Adrenal gland (tissue), 12 donors: ENCODE data around the gene SLC30A7. TPM values are rescaled to one million over a fixed set of nuclear protein-coding genes. Genes with fewer than 3 reads are reported as not detected.
A peak's percentile ranks its signal among the peaks of the same experiment; 100 is the strongest.
"Not testable (repeated sequence)": the region's sequence is repeated elsewhere in the genome, so short reads cannot be mapped to it uniquely, and the experiment has no call there.

ENCODE experiments used
- DNase-seq, 7 donors: peaks; one replicate each; pipeline ENCODE4 v3.0.0-alpha.2; 2019 to 2020
- H3K27ac ChIP-seq, 5 donors: fragments of 200-600 bp; sonication (generic) in 4 of 5; 1 replicate in 3 of 5; 2 replicates in 2 of 5; pipeline versions ENCODE4 v1.5.1 to v1.8.0; 2016 to 2020; ENCODE audit warnings: mild to moderate bottlenecking in 1 of 5
- H3K27me3 ChIP-seq: fragments of 200-600 bp; 2 replicates; pipeline ENCODE4 v1.8.0; 2021
- H3K36me3 ChIP-seq, 2 donors: fragments of 200-600 bp; replicated peaks in 1 of 2; 1 replicate in 1 of 2; 2 replicates in 1 of 2; pipeline versions ENCODE4 v1.5.1 to v1.8.0; 2018 to 2022
- H3K4me1 ChIP-seq, 2 donors: fragments of 200-600 bp; replicated peaks in 1 of 2; 1 replicate in 1 of 2; 2 replicates in 1 of 2; pipeline versions ENCODE4 v1.5.1 to v1.8.0; 2018 to 2021
- H3K4me3 ChIP-seq, 4 donors: fragments of 200-600 bp; sonication (generic) in 3 of 4; one replicate each; pipeline ENCODE4 v1.5.1; 2016 to 2018
- H3K9me3 ChIP-seq, 3 donors: fragments of 200-600 bp; sonication (generic) in 1 of 3; replicated peaks in 1 of 3; 1 replicate in 2 of 3; 2 replicates in 1 of 3; pipeline versions ENCODE4 v1.5.1 to v1.8.0; 2016 to 2021
- POLR2A ChIP-seq, 2 donors: fragments of 450-650 bp; IDR thresholded peaks; one replicate each; pipeline ENCODE4 v1.6.1; 2017; ENCODE audit warnings: antibody characterized with exemption in 2 of 2, mild to moderate bottlenecking in 2 of 2, moderate library complexity in 1 of 2
- WGBS, 4 donors: extraction: QIAGEN DNeasy Blood & Tissue Kit in 2 of 4; methylation state at CpG; one replicate each; pipeline versions ENCODE4 v1.1.5 to v1.1.7; 2013 to 2017; 5-methylcytosine and 5-hydroxymethylcytosine counted together
- intact Hi-C, 2 donors: fragments of 100-400 bp; cut with DNase I; formaldehyde crosslinking; loops; one replicate each; pipeline versions ENCODE4 v1.14.1 to v1.15.0; 2022 to 2023
- polyA plus RNA-seq, 3 donors: library from polyadenylated mRNA; stranded (reverse); fragments of 200-250 nt in 2 of 3; fragments of 350-450 nt in 1 of 3; fragmentation: Illumina TruSeq in 1 of 3; extraction: RNeasy Lipid Tissue Mini Kit (QIAGEN cat#74804) in 1 of 3; gene quantifications; one replicate each; pipeline ENCODE4 v1.2.3, GENCODE V29; 2013 to 2014
- total RNA-seq, 9 donors: library from RNA; depleted of rRNA in 4 of 9; stranded (reverse); fragments of >200 nt in 4 of 9; fragments of 120-200 nt in 1 of 9; fragmentation: NEBNext Ultra II Directional in 1 of 9; extraction: Animal tissue kit (Norgen Biotek cat#: 25700) in 1 of 9; gene quantifications; one replicate each; pipeline versions ENCODE4 v1.1.0 to v1.2.4, GENCODE V29; 2013 to 2023
- TF ChIP-seq, protein P1 (sequence below), 6 experiments: fragments of 450-650 bp in 4 of 6; fragments of 200-600 bp in 2 of 6; sonication (generic) in 1 of 6; IDR thresholded peaks; 1 replicate in 5 of 6; 2 replicates in 1 of 6; pipeline versions ENCODE4 v1.5.1 to v1.8.0; 2016 to 2021; ENCODE audit warnings: antibody characterized with exemption in 6 of 6, mild to moderate bottlenecking in 2 of 6, moderate library complexity in 1 of 6
- donor health status: healthy with polysubstance abuse.
- donor health status: Bipolar disorder and iron deficiency.
- donor health status: DM: yes; HTN: yes; CAD: no.
- donor health status: DM: no; HTN: no; CAD: no.
- donor health status: DM: no; HTN: no; CAD: no.
- donor health status: DM: yes; HTN: yes; CAD: no.

SLC30A7 gene
- total and polyA plus RNA-seq, 12 donors = 3.1 to 79.8 (median 30.5) TPM

DNA sequence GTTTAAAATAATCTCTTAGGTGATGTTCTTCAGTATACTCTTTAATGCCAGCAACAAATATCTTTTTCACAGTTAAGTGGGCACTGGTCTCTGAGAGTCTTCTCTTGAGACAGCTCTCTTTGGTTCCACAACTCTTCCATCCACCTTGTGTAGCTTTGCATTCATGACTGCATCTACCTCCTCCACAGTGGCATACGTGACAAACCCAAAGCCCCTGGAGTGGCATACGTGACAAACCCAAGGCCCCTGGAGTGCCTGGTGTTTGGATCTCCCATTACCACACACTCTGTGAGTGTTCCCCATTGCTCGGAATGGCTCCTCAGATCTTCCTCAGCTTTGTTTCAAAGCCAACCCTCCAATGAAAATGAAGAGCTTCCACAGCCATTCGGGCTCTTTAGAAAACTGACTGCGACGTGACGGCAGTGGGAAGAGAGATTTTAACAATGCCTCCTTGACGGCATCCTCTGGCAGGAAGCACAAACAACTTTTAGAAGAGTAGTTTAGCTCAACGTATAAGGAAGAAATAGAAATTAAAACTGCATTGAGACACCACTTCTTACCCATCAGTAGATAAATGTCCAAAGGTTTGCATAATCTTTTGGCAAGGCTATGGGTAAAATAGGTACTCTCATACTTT is 45.8 kb downstream of the SLC30A7 start:
- TF ChIP-seq, protein P1, sequence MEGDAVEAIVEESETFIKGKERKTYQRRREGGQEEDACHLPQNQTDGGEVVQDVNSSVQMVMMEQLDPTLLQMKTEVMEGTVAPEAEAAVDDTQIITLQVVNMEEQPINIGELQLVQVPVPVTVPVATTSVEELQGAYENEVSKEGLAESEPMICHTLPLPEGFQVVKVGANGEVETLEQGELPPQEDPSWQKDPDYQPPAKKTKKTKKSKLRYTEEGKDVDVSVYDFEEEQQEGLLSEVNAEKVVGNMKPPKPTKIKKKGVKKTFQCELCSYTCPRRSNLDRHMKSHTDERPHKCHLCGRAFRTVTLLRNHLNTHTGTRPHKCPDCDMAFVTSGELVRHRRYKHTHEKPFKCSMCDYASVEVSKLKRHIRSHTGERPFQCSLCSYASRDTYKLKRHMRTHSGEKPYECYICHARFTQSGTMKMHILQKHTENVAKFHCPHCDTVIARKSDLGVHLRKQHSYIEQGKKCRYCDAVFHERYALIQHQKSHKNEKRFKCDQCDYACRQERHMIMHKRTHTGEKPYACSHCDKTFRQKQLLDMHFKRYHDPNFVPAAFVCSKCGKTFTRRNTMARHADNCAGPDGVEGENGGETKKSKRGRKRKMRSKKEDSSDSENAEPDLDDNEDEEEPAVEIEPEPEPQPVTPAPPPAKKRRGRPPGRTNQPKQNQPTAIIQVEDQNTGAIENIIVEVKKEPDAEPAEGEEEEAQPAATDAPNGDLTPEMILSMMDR (IDR thresholded peaks at IDR 0.05) = no peak
- no peak for TF ChIP-seq POLR2A (IDR thresholded peaks at IDR 0.05)
- no peaks in the 10 kb centered on the region for H3K9me3 ChIP-seq
- no peaks in the 10 kb centered on the region for H3K27me3 ChIP-seq
- intact Hi-C loops = no loop called here
- no peaks in the 10 kb centered on the region for H3K4me1 ChIP-seq
- peaks cover 0 to 5% of the 10 kb centered on the region in 2 donors for H3K36me3 ChIP-seq
- H3K4me3 ChIP-seq = no peak overlapping the region
- no peak overlapping the region for H3K27ac ChIP-seq
- DNase-seq = no peak
- WGBS, 4 donors = 95 to 98% (median 96%) methylated on average over 9 of the region's 9 CpGs

DNA sequence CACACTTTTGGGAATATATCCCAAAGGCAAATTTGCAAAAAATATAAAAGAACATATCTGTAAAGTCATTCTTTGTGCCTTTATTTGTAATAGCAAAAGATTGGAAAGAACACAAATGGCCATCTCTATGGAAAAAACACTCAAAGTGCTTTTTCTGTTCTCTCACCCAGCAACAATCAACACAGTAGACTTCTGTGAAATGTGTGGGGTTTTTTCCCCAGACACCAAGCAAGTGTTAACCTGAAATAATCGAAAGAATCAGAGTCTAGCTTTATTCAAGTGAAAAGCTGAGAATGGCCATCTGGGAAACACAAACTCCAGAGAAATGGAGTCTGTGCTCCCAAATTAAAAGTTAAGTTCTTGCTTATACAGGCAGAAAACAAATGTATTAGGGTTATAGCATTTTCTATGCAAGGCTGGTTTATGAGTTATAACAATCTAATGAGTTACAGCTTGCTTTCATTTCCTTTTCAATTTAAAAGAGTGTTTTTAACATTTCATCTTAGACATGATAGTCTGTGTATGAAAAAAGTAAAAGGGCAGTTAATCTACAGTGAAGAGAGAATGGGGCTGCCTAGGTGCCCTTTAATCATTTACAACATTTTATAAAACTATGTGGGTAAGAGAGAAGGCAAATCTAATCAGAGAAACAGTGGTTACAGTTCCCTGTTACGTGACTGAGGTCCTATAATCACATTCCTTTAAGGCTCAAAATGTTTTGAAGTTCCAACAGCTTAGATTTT is 46.6 kb downstream of the SLC30A7 start:
- Histone ChIP-seq H3K27ac (no peak overlapping the region), H3K27me3 (no peaks in the 10 kb centered on the region), H3K36me3 (peaks cover 0 to 5% of the 10 kb centered on the region in 2 donors), H3K4me3 (no peak overlapping the region), H3K9me3 (no peaks in the 10 kb centered on the region), H3K4me1 (no peaks in the 10 kb centered on the region)
- TF ChIP-seq, protein P1 (IDR thresholded peaks at IDR 0.05) = no peak
- TF ChIP-seq POLR2A (IDR thresholded peaks at IDR 0.05) = no peak
- 86 to 92% (median 89%) methylated on average over 2 of the region's 2 CpGs for WGBS, 4 donors
- no peak for DNase-seq
- intact Hi-C loops = no loop called here

DNA sequence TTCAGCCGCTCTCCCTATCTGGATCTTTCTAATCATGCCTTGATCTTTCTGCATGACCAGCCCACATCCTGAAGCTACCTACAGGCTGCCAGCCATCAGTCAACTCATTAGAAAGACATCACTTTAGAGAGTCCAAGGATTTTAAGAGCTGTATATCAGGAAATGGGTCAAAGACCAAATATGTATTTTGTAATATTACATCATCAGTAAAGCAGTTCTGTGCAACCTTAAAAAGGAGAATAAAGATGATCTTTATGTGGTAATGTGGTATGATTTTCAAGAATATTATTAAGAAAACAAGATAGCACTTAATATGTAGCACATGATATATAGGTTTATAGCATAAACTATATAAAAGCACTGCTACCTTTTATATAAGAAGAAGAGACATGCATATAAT is 47.6 kb downstream of the SLC30A7 start:
- H3K4me1 ChIP-seq = no peaks in the 10 kb centered on the region
- no peak overlapping the region for H3K4me3 ChIP-seq
- 68 to 100% (median 80%) methylated on average over 1 of the region's 1 CpG for WGBS, 4 donors
- TF ChIP-seq, protein P1 (IDR thresholded peaks at IDR 0.05) = no peak
- TF ChIP-seq POLR2A (IDR thresholded peaks at IDR 0.05) = no peak
- intact Hi-C loops = no loop called here
- no peak for DNase-seq
- H3K27me3 ChIP-seq = no peaks in the 10 kb centered on the region
- H3K27ac ChIP-seq = no peak overlapping the region
- H3K9me3 ChIP-seq = no peaks in the 10 kb centered on the region
- no peaks in the 10 kb centered on the region for H3K36me3 ChIP-seq

DNA sequence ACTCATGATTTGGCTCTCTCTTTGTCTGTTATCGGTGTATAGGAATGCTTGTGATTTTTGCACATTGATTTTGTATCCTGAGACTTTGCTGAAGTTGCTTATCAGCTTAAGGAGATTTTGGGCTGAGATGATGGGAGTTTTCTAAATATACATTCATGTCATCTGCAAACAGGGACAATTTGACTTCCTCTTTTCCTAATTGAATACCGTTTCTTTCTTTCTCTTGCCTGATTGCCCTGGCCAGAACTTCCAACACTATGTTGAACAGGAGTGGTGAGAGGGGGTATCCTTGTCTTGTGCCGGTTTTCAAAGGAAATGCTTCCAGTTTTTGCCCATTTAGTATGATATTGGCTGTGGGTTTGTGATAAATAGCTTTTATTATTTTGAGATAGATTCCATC is 50.2 kb downstream of the SLC30A7 start:
- H3K9me3 ChIP-seq, H3K4me1 ChIP-seq, H3K27me3 ChIP-seq, intact Hi-C loops, H3K4me3 ChIP-seq, H3K27ac ChIP-seq, DNase-seq, H3K36me3 ChIP-seq: not testable (repeated sequence)
- WGBS, 4 donors = 88 to 93% (median 91%) methylated on average over 3 of the region's 3 CpGs

DNA sequence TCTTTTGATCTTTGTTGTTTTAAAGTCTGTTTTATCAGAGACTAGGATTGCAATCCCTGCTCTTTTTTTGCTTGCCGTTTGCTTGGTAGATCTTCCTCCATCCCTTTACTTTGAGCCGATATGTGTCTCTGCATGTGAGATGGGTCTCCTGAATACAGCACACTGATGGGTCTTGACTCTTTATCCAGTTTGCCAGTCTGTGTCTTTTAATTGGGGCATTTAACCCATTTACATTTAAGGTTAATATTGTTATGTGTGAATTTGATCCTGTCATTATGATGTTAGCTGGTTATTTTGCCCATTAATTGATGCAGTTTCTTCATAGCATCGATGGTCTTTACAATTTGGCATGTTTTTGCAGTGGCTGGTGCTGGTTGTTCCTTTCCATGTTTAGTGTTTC is 51.9 kb downstream of the SLC30A7 start:
- H3K36me3 ChIP-seq, DNase-seq, H3K4me3 ChIP-seq, intact Hi-C loops, H3K4me1 ChIP-seq, H3K27ac ChIP-seq, H3K9me3 ChIP-seq, H3K27me3 ChIP-seq: not testable (repeated sequence)
- 96 to 100% (median 97%) methylated on average over 3 of the region's 3 CpGs for WGBS, 4 donors

DNA sequence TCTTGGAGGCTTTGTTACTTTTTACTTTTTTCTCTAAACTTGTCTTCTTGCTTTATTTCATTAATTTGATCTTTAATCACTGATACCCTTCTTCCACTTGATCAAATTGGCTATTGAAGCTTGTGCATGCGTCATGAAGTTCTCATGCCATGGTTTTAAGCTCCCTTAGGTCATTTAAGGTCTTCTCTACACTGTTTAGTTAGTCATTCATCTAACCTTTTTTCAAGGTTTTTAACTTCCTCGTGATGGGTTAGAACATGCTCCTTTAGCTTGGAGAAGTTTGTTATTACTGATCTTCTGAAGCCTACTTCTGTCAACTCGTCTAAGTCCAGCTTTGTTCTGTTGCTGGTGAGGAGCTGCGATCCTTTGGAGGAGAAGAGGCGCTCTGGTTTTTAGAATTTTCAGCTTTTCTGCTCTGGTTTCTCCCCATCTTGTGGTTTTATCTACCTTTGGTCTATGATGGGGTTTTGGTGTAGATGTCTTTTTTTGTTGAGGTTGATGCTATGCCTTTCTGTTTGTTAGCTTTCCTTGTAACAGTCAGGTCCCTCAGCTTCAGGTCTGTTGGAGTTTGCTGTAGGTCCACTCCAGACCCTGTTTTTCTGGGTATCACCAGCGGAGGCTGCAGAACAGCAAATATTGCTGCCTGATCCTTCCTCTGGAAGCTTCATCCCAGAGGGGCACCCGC is 53.0 kb downstream of the SLC30A7 start:
- H3K9me3 ChIP-seq, H3K36me3 ChIP-seq, H3K27me3 ChIP-seq, H3K4me1 ChIP-seq, H3K27ac ChIP-seq, H3K4me3 ChIP-seq, DNase-seq, intact Hi-C loops: not testable (repeated sequence)
- 88 to 94% (median 90%) methylated on average over 7 of the region's 7 CpGs for WGBS, 4 donors

DNA sequence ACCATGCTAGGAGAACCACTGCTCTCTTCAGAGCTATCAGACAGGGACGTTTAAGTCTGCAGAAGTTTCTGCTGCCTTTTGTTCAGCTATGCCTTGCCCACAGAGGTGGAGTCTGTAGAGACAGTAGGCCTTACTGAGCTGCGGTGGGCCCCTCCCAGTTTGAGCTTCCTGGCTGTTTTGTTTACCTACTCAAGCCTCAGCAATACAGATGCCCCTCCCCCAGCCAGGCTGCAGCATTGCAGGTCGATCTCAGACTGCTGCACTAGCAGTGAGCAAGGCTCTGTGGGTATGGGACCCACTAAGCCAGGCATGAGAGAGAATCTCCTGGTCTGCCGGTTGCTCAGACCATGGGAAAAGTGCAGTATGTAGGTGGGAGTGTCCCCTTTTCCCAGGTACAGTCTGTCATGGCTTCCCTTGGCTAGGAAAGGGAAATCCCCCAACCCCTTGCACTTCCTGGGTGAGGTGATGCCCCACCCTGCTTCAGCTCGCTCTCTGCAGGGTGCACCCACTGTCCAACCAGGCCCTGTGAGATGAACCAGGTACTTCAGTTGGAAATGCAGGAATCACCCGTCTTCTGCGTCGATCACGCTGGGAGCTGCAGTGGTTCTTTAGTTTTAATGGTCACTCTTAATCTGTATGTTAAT is 53.7 kb downstream of the SLC30A7 start:
- H3K4me1 ChIP-seq, H3K4me3 ChIP-seq, intact Hi-C loops, H3K9me3 ChIP-seq, H3K36me3 ChIP-seq, H3K27ac ChIP-seq, H3K27me3 ChIP-seq: not testable (repeated sequence)
- peak in 5 of 7 donors; percentile 13 to 55 (median 28) for DNase-seq
- 79 to 95% (median 85%) methylated on average over 8 to 9 of the region's 9 CpGs for WGBS, 4 donors
